IPS-NIHi7 (cell line): Measurements from ENCODE around the gene SHISAL1.

Experiments
- DNase-seq: peaks from one replicate; pipeline ENCODE4 v3.0.0; 2012; ENCODE audit warnings: mixed read lengths; ENCODE audit errors: extremely low spot score

The SHISAL1 gene

DNA sequence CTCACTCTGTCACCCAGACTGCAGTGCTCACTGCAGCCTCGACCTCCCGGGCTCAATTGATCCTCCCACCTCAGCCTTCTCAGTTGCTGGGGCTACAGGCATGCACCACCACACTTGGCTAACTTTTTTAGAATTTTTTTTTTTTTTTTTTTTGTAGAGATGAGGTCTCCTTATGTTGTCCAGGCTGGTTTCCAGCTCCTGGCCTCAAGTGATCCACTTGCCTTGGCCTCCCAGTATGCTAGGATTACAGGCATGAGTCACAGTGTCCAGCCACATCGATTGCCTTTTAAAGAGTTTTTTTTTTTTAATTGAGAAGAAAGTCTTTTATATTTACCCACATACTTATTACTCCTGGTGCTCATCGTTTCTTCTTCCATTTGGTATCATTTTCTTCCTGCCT, 102.0 kb downstream of the SHISAL1 start:
- DNase-seq, result no peak

DNA sequence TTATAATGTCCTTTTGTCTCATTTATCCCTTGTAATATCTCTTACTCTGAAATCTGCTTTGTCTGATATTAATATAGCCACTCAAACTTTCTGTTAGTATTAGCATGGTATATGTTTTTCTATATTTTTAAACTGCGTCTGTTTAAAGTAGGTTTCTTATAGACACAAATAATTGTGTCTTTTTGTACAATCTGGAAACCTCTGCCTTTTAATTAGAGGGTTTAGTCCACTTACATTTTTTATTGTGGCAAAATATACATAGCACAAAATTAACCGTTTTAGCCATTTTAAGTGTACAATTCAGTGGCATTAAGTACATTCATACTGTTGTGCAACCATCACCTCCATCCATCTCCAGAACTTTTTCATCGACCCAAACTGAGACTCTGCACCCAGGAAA, 103.4 kb downstream of the SHISAL1 start:
- no peak for DNase-seq

DNA sequence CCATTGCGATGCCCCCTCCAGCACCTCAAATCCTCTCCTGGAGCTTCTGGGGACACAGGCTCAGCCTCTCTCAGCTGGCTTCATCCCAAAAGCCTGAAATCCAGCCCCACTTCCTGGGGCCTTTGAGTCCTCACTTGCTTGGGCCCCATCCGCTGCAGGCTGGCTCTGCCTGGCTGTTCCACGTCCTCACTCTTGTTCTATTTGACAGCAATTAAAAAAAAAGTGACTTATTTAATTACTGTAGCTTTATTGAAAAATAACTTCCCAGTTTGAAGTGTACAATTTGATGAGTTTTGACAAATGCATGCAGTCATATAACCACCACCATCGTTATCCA, 104.8 kb downstream of the SHISAL1 start:
- DNase-seq, result no peak

DNA sequence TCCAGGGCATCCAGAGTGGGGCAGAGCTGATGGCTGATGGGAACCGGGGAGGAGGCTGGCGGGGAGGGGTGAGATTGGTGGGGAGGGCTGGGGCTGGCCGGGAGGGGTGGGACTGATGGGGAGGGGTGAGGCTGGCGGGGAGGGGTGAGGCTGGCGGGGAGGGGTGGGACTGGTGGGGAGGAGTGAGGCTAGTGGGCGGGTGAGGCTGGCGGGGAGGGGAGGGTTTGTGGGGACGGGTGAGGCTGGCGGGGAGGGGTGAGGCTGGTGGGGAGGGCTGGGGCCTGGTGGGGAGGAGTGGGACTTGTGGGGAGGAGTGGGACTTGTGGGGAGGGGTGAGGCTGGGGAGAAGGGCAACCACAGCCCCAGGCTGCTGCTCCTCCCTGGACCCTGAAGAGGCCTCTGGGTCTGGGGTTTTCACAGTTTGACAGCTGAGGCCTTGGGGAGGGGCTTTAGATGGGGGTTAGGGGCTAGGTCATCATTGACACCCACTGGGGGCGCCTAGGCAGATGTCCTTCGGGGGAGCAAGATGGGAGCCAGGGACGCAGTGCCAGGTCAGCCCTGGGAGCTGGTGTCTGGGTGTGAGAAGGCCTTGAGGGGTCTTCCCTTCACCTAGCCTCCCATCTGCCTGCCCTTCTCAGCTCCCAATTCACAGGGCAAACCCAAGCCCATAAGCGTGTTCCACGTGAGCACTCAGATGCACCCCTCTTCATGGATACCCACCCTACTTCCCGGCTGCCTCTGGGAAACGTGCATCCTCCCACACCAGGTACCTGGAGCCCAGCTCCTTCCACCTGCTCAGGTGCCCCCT, 105.4 kb downstream of the SHISAL1 start:
- DNase-seq, result no peak

DNA sequence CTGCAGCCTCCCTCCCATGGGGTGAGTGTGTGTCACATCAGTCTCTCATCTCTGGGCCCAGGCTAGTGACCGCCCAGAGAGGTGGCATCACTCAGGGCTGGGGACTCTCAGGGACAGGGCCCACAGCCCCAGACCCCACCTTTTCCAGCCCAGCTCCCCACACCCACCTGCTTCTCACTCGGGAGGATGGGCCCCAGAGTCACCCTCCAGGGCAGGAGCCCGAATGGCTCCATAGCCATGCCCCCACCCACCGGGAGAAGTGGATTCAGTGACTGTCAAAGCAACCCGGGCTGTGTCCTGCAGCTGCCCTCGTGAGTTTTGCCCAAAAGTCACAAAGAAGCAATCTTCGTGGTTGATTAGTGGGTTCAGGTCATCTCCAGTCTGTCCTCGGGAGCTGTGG, 106.1 kb downstream of the SHISAL1 start:
- no peak for DNase-seq

DNA sequence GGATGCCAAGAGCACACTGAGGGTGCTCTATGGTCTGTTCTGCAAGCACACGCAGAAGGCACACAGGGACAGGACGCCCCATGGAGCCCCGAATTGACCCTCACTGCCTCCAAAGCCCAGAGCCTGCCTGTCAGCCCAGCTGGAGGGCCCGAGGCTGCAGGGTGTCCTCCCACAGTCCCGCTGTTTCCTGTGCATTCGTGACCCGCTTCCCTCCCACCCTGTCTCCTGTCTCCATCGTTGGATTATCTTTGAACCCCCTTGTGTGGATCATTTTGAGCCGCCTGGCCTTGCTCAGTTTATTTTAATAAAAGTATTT, 106.5 kb downstream of the SHISAL1 start:
- DNase-seq, result no peak

DNA sequence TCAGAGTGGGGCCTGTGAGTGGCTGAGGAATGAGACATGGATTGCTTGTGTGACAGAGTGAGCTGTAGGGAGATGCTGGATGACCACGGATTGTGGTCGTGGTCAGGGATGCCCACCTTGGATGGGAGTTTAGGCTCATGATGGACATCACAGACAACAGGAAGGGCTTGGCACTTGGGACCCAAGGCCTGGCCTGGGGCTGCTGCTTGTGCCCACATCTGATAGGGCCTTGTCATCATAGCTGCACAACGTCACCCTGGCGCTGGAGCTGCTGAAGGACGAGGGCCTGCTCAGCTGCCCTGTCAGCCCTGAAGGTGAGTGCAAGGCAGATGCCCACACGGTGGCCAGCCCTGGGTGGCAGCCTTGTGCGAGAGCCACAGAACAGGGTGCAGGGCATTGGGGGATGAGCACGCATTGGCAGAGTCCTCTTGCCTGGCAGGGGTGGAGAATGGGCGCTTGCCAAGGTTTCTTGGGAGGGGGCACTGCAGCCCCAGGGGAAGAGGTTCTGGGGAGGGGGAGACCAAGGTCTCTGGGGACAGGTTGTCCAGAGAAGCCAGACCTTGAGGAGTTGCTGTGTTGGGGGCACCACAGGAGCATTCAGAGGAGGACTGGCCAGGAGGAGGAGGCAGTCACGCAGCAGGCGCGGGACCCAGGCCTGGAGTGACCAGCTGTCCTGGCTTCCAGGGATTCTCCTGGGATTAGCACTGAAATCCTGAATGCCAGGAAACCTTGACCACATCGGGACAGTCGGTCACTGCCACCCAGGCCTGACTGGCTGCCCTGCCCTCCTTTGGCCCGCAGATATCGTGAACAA, 107.0 kb downstream of the SHISAL1 start:
- no peak for DNase-seq

DNA sequence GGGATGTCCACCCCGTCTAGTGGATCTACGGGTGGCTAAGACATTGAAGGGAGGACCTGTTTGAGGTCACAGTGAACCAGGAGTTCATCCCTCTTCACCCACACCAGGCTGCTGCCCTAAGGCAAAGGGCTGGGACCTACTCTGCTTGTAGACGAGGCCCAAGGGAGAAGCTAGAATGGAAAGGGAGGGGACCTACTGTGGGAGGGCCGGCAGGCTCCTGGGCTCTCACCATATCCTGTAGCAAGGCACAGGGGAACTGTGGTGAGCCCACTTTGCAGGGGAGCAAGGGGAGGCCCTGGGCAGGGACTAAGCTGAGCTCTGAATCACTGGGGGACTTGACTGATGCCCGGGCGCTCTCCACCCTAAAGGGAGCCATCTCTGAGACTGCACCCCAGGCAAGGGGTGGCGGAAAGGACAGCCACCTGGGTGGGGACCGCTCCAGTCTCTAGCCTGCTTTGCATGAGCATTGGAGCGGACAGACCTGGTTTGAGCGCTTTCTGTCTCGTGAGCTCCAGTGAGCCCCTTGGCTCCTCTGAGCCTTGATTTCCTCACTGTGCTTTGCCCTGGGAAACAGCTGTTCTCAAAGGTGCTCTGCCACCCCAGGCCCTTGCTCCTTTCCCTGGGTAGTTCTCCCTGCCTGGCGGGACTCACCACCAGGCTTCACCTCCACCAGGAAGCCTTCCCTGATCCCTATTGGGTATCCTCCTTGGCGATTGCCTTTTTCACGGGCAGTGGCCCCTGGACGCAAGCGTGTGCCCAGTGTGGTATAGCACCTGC, 107.8 kb downstream of the SHISAL1 start:
- no peak for DNase-seq

DNA sequence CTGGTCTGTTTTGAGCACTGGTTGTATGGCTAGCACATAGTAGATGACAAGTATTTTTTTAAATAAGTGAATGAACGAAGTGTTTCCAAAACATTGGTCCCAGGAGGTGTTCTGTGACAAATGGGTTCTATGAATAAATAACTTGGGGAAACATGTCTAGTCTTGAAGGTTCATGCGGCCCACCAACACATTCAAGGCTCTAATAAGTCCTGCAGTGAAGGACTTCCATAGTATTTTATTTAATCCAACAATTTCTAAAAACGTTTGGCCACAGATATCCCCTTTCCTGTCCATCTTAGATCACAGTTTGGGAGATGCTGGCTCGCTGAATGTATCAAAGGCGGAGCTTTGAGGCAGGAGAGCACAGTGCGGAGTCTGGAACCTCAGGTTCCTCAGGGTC, 109.5 kb downstream of the SHISAL1 start:
- no peak for DNase-seq

DNA sequence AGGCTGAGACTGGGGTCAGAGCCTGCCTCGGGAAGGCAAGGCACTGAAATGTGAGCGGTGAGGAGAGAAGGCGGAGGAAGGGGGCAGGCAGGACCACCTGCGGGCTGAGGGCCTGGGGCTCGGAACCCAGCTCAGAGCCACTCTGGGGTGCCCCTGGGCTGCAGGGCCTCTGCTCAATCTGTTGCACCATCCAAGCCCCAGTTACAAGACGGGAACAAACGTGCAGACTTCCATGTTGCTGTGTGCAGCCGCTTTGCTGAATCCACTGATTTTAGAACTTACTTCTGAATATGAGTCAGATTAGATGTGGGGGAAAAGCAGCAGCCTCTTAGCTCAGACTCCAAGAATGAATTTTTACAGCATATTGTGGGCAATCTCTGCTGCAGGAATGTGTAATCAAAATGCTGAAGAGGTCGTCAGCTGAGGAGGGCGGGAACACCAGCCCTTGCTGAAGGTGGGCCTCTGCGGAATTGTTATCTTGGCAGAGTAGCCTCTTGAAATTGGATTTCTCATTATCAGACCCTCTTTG, 110.4 kb downstream of the SHISAL1 start:
- DNase-seq, result no peak

DNA sequence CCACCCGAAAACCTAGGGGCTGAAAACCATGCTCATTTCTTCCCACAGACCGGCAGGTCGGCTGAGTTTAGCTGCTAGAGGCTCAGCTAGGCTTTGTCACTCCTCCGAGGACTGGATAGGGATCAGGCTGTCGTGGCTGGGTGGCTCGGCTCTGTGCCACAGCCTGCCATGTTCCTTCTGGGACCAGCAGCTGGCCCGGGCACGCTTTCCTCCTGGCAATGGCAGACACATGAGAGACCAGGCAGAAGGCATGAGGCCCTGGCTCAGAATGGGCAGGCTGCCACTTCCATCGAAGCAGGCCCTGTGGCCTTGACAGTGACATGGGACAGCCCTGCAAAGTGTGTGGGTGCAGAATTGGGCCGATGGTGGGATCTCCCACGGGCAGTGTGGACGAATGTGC, 111.1 kb downstream of the SHISAL1 start:
- no peak for DNase-seq

DNA sequence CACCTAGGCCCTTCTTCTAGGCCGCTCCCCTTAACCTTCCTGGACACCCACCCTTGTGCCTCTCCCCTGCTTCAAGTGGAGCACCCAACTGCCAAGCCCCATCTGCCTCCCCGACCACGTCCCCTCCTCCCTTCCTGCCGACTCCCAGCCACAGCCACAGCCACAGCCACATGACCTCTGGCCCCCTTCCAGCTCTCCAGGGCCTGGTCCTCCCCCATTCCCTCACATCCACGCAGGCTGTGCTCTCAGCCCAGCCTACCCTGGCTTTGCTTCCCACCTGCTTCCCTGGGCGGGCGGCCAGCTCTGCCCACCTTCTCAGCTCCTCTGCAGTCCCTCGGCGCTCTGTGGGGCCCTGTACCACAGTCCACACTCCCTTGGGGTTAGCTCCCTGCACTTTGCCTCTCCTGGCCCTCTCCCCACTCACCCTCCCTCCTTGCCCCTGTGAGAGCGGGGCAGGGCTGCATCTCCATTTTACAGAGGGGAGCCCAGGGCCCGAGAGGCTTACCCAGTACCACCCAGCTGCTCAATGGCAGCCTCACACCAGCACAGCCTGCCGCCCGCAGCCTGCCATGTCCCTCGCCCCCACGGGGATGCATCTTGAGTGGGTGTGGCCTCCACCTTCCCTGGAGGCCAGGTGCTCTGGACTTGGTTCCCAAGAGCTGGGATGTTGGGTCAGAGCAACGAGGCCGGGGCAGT, 111.7 kb downstream of the SHISAL1 start:
- no peak for DNase-seq

DNA sequence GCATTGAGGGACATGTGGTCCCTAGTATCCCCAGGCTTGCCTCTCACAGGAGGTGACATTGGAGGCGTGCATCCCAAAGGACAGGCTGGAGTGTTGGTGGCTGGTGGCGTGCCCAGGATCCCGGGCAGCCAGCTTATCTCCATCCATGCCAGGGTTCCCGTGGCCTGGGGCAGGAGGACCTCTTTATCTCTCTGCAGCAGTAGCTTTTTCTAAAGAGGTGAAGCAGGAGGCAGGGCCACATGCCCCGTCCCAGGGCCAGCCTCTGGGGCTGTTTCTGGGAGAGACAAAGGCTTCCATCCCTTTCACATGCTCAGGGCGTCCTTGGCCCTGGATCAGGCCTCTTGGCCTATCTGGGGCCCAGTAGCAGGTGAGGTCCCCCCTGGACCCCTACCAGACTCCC, 112.3 kb downstream of the SHISAL1 start:
- no peak for DNase-seq

DNA sequence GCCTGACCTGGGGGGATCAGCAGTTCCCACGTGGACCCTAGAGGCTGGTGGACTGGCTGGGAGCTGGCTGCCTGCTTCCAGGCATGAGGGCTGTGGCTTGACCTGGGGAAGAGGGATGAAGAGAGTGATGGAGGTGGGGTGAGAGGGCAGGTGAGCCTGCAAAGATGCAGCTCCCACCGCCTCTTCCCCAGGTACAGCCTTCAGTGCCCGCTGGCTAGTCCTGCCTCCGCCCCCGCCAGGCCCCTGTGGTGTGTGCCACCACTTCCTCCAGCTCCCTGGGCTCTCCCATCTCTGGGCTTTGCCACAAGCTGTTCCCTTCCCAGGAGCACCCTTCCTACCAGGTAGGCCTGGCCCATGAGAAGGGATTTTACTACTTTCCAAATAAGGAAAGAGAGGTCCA, 112.9 kb downstream of the SHISAL1 start:
- no peak for DNase-seq

DNA sequence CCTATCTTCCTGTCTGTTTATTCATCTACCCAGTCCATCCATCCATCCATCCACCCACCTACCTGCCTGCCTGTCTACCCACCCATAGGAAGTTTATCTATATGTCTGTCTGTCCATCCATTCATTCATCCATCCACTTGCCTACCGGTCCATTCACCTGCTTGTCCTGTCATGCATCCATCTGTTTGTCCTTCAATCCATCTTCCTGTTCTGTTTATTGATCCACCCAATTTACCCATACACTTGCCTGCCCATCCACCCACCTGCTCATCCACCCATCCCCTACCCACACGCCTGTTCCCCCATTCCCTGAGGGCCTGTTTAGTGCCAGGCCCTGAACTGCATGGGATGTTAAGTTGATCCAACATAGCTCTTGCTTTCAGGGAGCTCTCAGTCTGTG, 113.6 kb downstream of the SHISAL1 start:
- no peak for DNase-seq

DNA sequence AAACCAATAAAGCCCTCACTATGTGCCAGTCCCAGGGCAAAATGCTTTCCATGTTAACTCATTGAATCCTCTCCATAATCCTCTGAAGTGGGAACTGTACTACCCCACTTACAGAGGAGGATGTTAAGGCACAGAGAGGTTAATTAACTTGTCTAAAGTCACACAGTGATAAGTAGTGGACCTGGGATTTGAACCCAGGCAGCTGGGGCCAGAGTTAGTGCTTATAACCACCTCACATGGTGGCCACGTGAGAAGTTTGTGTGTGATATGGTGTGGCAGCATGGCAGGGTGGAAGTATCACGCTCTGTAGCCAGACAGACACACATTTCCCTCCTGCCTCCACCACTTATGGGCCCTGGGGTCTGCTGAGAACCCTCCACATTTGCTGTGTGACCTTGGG, 115.5 kb downstream of the SHISAL1 start:
- no peak for DNase-seq

DNA sequence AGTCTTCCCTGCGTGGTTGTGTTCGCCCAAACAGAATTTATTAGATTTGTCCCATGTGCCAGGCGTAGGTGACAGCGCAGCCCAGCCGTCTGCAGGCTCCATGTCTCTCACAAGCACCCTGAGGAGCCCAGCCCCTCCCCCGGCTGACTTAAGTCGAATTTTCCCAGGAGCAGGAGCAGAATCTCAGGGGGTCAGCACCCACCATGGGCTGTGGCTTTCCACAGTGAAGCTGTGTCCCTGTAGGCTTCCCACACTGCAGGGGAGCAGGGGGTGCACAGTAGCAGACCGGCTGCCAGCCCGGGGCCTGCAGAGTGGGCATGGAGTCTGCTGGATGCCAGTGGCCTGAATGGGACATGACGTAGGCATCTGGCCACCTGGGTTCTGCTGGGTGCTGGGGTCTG, 116.0 kb downstream of the SHISAL1 start:
- DNase-seq, result no peak

DNA sequence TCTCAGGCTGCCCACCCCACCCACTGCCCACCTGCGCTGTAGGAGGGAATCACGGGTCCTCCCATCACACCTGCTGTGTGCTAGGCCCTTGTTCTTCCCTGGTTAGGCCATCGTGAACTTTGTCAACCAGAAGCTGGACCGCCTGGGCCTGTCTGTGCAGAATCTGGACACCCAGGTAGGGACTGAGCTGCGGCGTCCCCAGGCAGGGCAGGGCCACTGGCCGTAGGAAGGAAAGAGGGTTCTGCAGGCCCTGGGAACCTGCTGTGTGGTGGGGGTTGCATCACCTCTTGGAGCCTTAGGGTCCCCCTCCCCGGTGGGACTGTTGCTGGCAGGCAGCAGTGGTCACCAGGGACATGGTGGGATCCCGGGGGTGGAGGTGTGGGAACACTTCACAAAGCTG, 116.5 kb downstream of the SHISAL1 start:
- no peak for DNase-seq

DNA sequence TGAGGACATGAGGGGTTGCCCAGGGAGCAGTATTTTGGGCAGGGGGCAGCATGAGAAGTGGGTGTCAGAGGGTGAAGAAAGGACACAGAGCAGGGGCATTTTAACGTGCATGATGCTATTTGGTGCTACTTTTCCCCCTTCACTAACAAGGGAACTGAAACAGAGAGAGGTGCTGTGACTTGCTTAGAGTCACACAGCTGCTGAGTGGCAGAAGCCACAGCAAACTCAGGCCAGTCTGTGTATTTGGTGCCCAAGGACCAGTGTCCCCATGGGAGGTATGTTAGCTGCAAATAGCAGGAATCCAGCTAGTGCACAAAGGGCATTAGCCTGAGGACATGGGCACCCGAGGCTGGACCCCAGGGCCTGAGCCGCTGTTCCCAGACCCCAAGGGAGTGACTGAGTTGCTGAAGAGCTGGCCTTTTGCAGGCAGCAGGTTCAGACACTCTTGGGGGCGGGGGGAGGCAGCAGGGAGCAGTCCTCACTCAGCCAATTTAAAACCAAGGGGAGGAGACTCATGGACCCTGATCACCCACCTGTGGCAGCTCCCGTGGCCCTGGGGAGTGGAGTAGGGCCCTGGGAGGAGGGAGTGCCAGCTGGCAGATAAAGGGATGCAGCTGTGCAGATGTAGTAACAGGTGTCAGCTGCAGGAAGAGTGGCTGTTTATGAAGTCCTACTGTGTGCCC, 117.4 kb downstream of the SHISAL1 start:
- no peak for DNase-seq

DNA sequence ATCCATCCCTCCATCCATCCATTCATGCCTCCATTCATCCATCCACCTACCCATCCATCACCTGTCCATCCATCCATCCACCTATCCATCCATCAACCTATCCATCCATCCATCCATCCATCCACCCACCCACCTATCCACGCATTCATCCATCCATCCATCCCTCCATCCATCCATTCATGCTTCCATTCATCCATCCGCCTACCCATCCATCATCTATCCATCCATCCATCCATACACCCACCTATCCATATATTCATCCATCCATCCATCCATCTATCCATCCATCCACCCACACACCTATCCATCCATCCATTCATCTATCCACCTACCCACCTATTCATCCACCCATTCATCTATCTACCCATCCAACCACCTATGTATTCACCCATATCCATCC, 118.2 kb downstream of the SHISAL1 start:
- DNase-seq, result no peak
